Measurements from ENCODE around the gene MAPK1.
"Not testable (repeated sequence)": the region's sequence is repeated elsewhere in the genome, so short reads cannot be mapped to it uniquely, and the experiment has no call there.

MAPK1 gene

GRCh38 chr22:21896951-21897513, 29.6 kb upstream of the MAPK1 start:
- no peak overlapping the region for H3K27ac ChIP-seq (ENCODE audit: low read depth, low read length)
- no peak for TF ChIP-seq EZH2phosphoT487 (IDR thresholded peaks at IDR 0.05; ENCODE audit: borderline replicate concordance, low read length)
- TF ChIP-seq, protein P1, sequence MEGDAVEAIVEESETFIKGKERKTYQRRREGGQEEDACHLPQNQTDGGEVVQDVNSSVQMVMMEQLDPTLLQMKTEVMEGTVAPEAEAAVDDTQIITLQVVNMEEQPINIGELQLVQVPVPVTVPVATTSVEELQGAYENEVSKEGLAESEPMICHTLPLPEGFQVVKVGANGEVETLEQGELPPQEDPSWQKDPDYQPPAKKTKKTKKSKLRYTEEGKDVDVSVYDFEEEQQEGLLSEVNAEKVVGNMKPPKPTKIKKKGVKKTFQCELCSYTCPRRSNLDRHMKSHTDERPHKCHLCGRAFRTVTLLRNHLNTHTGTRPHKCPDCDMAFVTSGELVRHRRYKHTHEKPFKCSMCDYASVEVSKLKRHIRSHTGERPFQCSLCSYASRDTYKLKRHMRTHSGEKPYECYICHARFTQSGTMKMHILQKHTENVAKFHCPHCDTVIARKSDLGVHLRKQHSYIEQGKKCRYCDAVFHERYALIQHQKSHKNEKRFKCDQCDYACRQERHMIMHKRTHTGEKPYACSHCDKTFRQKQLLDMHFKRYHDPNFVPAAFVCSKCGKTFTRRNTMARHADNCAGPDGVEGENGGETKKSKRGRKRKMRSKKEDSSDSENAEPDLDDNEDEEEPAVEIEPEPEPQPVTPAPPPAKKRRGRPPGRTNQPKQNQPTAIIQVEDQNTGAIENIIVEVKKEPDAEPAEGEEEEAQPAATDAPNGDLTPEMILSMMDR (IDR thresholded peaks at IDR 0.05; ENCODE audit: low read depth, low read length, poor library complexity, severe bottlenecking) = no peak

DNA sequence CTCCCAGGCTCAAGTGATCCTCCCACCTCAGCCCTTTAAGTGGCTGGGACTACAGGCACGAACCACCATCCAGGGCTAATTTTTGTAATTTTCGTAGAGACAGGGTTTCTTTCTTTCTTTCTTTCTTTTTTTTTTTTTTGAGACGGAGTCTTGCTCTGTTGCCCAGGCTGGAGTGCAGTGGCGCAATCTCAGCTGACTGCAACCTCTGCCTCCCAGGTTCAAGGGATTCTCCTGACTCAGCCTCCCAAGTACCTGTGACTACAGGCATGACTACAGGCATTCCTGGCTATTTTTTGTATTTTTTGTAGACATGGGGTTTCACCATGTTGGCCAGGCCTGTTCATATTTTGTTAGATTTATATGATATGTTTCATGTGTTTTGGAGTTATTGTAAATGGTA, 28.8 kb upstream of the MAPK1 start:
- H3K27ac ChIP-seq (ENCODE audit: low read depth, low read length); H3K4me1 ChIP-seq (ENCODE audit: control insufficient read depth, low read length); H3K27me3 ChIP-seq (ENCODE audit: control insufficient read depth, low read length); H3K9me2 ChIP-seq (replicated peaks; ENCODE audit: control insufficient read depth, low read length); H3F3A ChIP-seq (ENCODE audit: control insufficient read depth, insufficient read depth); H3K36me3 ChIP-seq (ENCODE audit: control insufficient read depth, low read length); H3K79me2 ChIP-seq (ENCODE audit: control insufficient read depth, low read length); H3K9me3 ChIP-seq (ENCODE audit: control insufficient read depth, insufficient read depth, low read length); H4K20me1 ChIP-seq (ENCODE audit: control insufficient read depth, insufficient read depth, low read depth, low read length); H3K4me3 ChIP-seq (ENCODE audit: low read length); H3K4me2 ChIP-seq (ENCODE audit: low read length): not testable (repeated sequence)

More at GRCh38 chr22:21896951-21897513, 29.6 kb upstream of the MAPK1 start:
- Histone ChIP-seq H4K20me1 (ENCODE audit: control insufficient read depth, insufficient read depth, low read depth, low read length) (no peaks in the 10 kb centered on the region), H3F3A (ENCODE audit: control insufficient read depth, insufficient read depth) (no peaks in the 10 kb centered on the region), H3K9me2 (replicated peaks; ENCODE audit: control insufficient read depth, low read length) (no peaks in the 10 kb centered on the region), H3K36me3 (ENCODE audit: control insufficient read depth, low read length) (no peaks in the 10 kb centered on the region), H3K79me2 (ENCODE audit: control insufficient read depth, low read length) (no peaks in the 10 kb centered on the region), H3K4me2 (ENCODE audit: low read length) (no peak overlapping the region), H3K4me3 (ENCODE audit: low read length) (no peak overlapping the region), H3K9me3 (ENCODE audit: control insufficient read depth, insufficient read depth, low read length) (no peaks in the 10 kb centered on the region), H3K27me3 (ENCODE audit: control insufficient read depth, low read length) (no peaks in the 10 kb centered on the region), H3K4me1 (ENCODE audit: control insufficient read depth, low read length) (no peaks in the 10 kb centered on the region)

- no peaks in the 10 kb centered on the region for H3K36me3 ChIP-seq (ENCODE audit: control insufficient read depth, low read length)
- no peaks in the 10 kb centered on the region for H3K9me3 ChIP-seq (ENCODE audit: control insufficient read depth, insufficient read depth, low read length)
- no peaks in the 10 kb centered on the region for H3K79me2 ChIP-seq (ENCODE audit: control insufficient read depth, low read length)
- no peaks in the 10 kb centered on the region for H3K9me2 ChIP-seq (replicated peaks; ENCODE audit: control insufficient read depth, low read length)
- no peaks in the 10 kb centered on the region for H3K4me1 ChIP-seq (ENCODE audit: control insufficient read depth, low read length)
- H3K27ac ChIP-seq (ENCODE audit: low read depth, low read length) = no peak overlapping the region
- no peaks in the 10 kb centered on the region for H4K20me1 ChIP-seq (ENCODE audit: control insufficient read depth, insufficient read depth, low read depth, low read length)
- H3F3A ChIP-seq (ENCODE audit: control insufficient read depth, insufficient read depth) = peaks cover 4% of the 10 kb centered on the region; the same call in 1 of the 2 replicates
- no peak overlapping the region for H3K4me2 ChIP-seq (ENCODE audit: low read length)
- TF ChIP-seq EZH2phosphoT487 (IDR thresholded peaks at IDR 0.05; ENCODE audit: borderline replicate concordance, low read length) = no peak
- TF ChIP-seq, protein P1 (IDR thresholded peaks at IDR 0.05; ENCODE audit: low read depth, low read length, poor library complexity, severe bottlenecking) = no peak
- no peaks in the 10 kb centered on the region for H3K27me3 ChIP-seq (ENCODE audit: control insufficient read depth, low read length)
- H3K4me3 ChIP-seq (ENCODE audit: low read length) = no peak overlapping the region
Measured at GRCh38 chr22:21894799-21895198, 27.4 kb upstream of the MAPK1 start.

- Histone ChIP-seq H3K9me3 (ENCODE audit: control insufficient read depth, insufficient read depth, low read length) (no peaks in the 10 kb centered on the region), H3K79me2 (ENCODE audit: control insufficient read depth, low read length) (no peaks in the 10 kb centered on the region), H3K36me3 (ENCODE audit: control insufficient read depth, low read length) (no peaks in the 10 kb centered on the region), H3K27ac (ENCODE audit: low read depth, low read length) (no peak overlapping the region), H3K4me2 (ENCODE audit: low read length) (no peak overlapping the region), H3K9me2 (replicated peaks; ENCODE audit: control insufficient read depth, low read length) (no peaks in the 10 kb centered on the region), H3F3A (ENCODE audit: control insufficient read depth, insufficient read depth) (peaks cover 4% of the 10 kb centered on the region; the same call in 1 of the 2 replicates), H3K27me3 (ENCODE audit: control insufficient read depth, low read length) (no peaks in the 10 kb centered on the region), H4K20me1 (ENCODE audit: control insufficient read depth, insufficient read depth, low read depth, low read length) (no peaks in the 10 kb centered on the region), H3K4me3 (ENCODE audit: low read length) (no peak overlapping the region), H3K4me1 (ENCODE audit: control insufficient read depth, low read length) (no peaks in the 10 kb centered on the region)
- no peak for TF ChIP-seq EZH2phosphoT487 (IDR thresholded peaks at IDR 0.05; ENCODE audit: borderline replicate concordance, low read length)
- TF ChIP-seq, protein P1 (IDR thresholded peaks at IDR 0.05; ENCODE audit: low read depth, low read length, poor library complexity, severe bottlenecking) = no peak
Measured at GRCh38 chr22:21889251-21889990, 22.0 kb upstream of the MAPK1 start.

Data from DOHH2 (cell line).